Upper lobe of left lung (tissue), 4 donors: ENCODE data around the gene MSMB.

Source experiments
- CTCF ChIP-seq, 6 experiments: fragments of 450-650 bp in 4 of 6; fragments of 200-600 bp in 2 of 6; sonication (generic) in 2 of 6; IDR thresholded peaks; one replicate each; pipeline ENCODE4 v1.5.1; 2016 to 2019; ENCODE audit warnings: antibody characterized with exemption in 6 of 6
- EP300 ChIP-seq, 4 donors: sonication (generic); formaldehyde crosslinking; IDR thresholded peaks; one replicate each; pipeline ENCODE4 v1.5.1; 2017; ENCODE audit warnings: antibody characterized with exemption in 4 of 4, control low read depth in 2 of 4
- POLR2A ChIP-seq, 4 donors: fragments of 450-650 bp; IDR thresholded peaks; one replicate each; pipeline ENCODE4 v1.5.1; 2016 to 2017; ENCODE audit warnings: antibody characterized with exemption in 4 of 4, mild to moderate bottlenecking in 2 of 4
- POLR2AphosphoS5 ChIP-seq, 2 donors: sonication (generic); formaldehyde crosslinking; IDR thresholded peaks; one replicate each; pipeline ENCODE4 v1.5.1; 2017; ENCODE audit warnings: antibody characterized with exemption in 2 of 2

DNA sequence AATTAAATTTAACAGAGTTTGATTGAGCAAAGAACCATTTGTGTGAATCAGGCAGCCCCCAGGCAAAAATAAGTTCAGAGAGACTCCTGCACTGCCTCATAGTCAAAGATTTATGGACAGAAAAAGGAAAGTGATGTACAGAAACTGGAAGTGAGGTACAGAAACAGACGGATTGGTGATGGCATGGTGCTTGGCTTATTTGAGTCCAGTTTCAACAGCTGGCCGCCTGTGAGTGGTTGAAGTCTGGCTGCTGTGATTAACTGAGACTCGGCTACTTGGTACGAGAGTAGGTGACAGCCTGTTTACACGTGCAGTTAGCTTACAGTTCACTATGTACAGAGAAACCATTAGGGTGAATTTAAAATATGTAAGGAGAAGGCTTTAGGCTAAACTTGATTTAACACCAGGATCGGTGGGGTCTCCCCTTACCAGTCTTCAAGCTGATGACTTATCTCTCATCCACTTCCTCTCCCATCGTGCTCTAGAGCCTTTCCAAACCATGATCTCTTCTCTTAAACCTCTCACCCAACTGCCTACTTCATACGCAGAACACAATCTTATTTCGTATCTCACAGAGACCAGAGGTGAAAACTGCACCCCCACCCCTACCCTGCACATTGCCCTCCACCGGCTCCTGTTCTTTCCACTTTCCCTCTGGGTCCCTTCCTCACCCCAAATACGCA, 5.0 kb upstream of the MSMB start:
- no peak for TF ChIP-seq CTCF (IDR thresholded peaks at IDR 0.05)
- no peak for TF ChIP-seq POLR2AphosphoS5 (IDR thresholded peaks at IDR 0.05)
- no peak for TF ChIP-seq EP300 (IDR thresholded peaks at IDR 0.05)
- no peak for TF ChIP-seq POLR2A (IDR thresholded peaks at IDR 0.05)
